Esophagus muscularis mucosa (tissue), 3 donors: ENCODE results near the gene TOMM6.
"Not testable (repeated sequence)": the region's sequence is repeated elsewhere in the genome, so short reads cannot be mapped to it uniquely, and the experiment has no call there.

Experiments used
- POLR2A ChIP-seq: fragments of 450-650 bp; IDR thresholded peaks from one replicate; pipeline ENCODE4 v1.6.1; 2017; ENCODE audit warnings: antibody characterized with exemption, moderate library complexity, mild to moderate bottlenecking, low read depth
- TF ChIP-seq, protein P1 (sequence below), 3 experiments: fragments of 200-600 bp in 2 of 3; fragments of 450-650 bp in 1 of 3; sonication (generic) in 2 of 3; IDR thresholded peaks; one replicate each; pipeline ENCODE4 v1.5.1; 2017 to 2019; ENCODE audit warnings: antibody characterized with exemption in 3 of 3, mild to moderate bottlenecking in 2 of 3, moderate library complexity in 1 of 3

DNA sequence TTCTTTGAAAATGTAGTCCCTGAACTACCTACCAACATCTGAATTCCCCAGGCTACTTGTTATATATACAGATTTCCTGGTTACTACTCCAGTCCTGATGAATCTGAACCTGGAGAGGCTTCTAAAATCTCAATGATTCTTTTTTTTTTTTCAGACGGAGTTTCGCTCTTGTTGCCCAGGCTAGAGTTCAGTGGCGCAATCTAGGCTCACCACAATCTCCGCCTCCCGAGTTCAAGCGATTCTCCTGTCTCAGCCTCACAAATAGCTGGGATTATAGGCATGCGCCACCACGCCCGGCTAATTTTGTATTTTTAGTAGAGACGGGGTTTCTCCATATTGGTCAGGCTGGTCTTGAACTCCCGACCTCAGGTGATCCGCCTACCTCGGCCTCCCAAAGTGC, 24.5 kb downstream of the TOMM6 start:
- TF ChIP-seq POLR2A = not testable (repeated sequence)
- TF ChIP-seq, protein P1, sequence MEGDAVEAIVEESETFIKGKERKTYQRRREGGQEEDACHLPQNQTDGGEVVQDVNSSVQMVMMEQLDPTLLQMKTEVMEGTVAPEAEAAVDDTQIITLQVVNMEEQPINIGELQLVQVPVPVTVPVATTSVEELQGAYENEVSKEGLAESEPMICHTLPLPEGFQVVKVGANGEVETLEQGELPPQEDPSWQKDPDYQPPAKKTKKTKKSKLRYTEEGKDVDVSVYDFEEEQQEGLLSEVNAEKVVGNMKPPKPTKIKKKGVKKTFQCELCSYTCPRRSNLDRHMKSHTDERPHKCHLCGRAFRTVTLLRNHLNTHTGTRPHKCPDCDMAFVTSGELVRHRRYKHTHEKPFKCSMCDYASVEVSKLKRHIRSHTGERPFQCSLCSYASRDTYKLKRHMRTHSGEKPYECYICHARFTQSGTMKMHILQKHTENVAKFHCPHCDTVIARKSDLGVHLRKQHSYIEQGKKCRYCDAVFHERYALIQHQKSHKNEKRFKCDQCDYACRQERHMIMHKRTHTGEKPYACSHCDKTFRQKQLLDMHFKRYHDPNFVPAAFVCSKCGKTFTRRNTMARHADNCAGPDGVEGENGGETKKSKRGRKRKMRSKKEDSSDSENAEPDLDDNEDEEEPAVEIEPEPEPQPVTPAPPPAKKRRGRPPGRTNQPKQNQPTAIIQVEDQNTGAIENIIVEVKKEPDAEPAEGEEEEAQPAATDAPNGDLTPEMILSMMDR (IDR thresholded peaks at IDR 0.05) = not testable (repeated sequence)
